Ishikawa (cell line): ENCODE results near the gene TMC6.

ENCODE experiments used
- CEBPB ChIP-seq: IDR thresholded peaks from 2 replicates; pipeline ENCODE4 v1.6.1; 2012
- CREB1 ChIP-seq: IDR thresholded peaks from 2 replicates; pipeline ENCODE4 v1.6.1; 2012; ENCODE audit warnings: low read depth
- EGR1 ChIP-seq: IDR thresholded peaks from 2 replicates; pipeline ENCODE4 v1.6.1; 2012
- EP300 ChIP-seq: IDR thresholded peaks from 2 replicates; pipeline ENCODE4 v1.6.1; 2012; ENCODE audit warnings: borderline replicate concordance
- FOXM1 ChIP-seq: IDR thresholded peaks from 2 replicates; pipeline ENCODE4 v1.6.1; 2012; ENCODE audit warnings: low read depth, borderline replicate concordance
- NFIC ChIP-seq: IDR thresholded peaks from 2 replicates; pipeline ENCODE4 v1.6.1; 2012
- RAD21 ChIP-seq: IDR thresholded peaks from 2 replicates; pipeline ENCODE4 v1.6.1; 2012; ENCODE audit warnings: low read depth
- TAF1 ChIP-seq: IDR thresholded peaks from 2 replicates; pipeline ENCODE4 v1.6.1; 2012; ENCODE audit warnings: low read depth, mild to moderate bottlenecking
- TCF12 ChIP-seq: IDR thresholded peaks from 2 replicates; pipeline ENCODE4 v1.6.1; 2012; ENCODE audit warnings: low read depth
- TEAD4 ChIP-seq: IDR thresholded peaks from 2 replicates; pipeline ENCODE4 v1.6.1; 2012
- YY1 ChIP-seq: IDR thresholded peaks from 2 replicates; pipeline ENCODE4 v1.6.1; 2012; ENCODE audit warnings: low read depth
- ZBTB7A ChIP-seq: IDR thresholded peaks from 2 replicates; pipeline ENCODE4 v1.6.1; 2012; ENCODE audit warnings: low read depth
- TF ChIP-seq, protein P1 (sequence below): IDR thresholded peaks from 2 replicates; pipeline ENCODE4 v1.6.1; 2012
- TF ChIP-seq, protein P2 (sequence below): IDR thresholded peaks from 2 replicates; pipeline ENCODE4 v1.6.1; 2012; ENCODE audit warnings: low read depth, mild to moderate bottlenecking
- TF ChIP-seq, protein P3 (sequence below): IDR thresholded peaks from 2 replicates; pipeline ENCODE4 v1.6.1; 2012

The TMC6 gene

DNA sequence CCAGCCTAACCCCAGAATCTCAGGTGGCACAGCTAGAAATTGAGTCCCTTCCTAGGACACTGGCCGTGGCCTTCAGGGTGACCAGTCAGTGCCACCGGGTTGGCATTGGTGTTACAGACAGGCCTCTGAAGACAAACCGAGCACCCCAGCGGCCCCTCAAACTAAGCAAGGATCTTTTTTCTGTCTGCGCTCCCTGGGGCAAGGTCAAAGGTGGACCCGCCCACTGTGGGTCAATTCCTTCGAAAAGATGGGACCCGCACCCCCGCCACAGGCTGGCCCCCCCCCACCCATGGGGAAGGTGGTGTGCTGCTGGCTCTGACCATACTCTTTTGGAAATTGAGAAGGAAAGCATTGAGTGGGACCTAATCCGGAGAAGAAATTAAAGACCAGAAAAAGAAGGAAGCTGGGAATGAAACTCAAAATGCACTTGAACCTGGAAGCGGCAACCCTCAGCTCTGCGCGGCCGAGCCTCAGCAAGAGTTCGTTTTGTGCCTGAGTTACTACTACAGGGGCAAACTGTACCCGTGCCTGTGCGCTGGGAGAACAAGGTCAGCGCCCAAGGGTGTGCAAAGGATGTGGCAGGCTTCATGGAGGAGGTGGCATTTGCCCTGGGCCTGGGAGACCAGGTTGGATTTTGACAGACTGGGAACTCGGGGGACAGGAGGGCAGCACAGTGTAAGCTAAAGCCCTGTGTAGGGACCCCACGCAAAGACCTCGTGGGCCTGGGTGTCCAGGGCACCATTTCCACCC lies 20.4 kb downstream of the TMC6 start:
- TF ChIP-seq EGR1 (no peak), TCF12 (no peak), EP300 (no peak), NFIC (no peak), ZBTB7A (no peak), RAD21 (no peak), CEBPB (no peak), TEAD4 (no peak), TAF1 (no peak), CREB1 (no peak), FOXM1 (no peak), YY1 (no peak)
- TF ChIP-seq, protein P1, sequence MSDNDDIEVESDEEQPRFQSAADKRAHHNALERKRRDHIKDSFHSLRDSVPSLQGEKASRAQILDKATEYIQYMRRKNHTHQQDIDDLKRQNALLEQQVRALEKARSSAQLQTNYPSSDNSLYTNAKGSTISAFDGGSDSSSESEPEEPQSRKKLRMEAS = no peak
- TF ChIP-seq, protein P2, sequence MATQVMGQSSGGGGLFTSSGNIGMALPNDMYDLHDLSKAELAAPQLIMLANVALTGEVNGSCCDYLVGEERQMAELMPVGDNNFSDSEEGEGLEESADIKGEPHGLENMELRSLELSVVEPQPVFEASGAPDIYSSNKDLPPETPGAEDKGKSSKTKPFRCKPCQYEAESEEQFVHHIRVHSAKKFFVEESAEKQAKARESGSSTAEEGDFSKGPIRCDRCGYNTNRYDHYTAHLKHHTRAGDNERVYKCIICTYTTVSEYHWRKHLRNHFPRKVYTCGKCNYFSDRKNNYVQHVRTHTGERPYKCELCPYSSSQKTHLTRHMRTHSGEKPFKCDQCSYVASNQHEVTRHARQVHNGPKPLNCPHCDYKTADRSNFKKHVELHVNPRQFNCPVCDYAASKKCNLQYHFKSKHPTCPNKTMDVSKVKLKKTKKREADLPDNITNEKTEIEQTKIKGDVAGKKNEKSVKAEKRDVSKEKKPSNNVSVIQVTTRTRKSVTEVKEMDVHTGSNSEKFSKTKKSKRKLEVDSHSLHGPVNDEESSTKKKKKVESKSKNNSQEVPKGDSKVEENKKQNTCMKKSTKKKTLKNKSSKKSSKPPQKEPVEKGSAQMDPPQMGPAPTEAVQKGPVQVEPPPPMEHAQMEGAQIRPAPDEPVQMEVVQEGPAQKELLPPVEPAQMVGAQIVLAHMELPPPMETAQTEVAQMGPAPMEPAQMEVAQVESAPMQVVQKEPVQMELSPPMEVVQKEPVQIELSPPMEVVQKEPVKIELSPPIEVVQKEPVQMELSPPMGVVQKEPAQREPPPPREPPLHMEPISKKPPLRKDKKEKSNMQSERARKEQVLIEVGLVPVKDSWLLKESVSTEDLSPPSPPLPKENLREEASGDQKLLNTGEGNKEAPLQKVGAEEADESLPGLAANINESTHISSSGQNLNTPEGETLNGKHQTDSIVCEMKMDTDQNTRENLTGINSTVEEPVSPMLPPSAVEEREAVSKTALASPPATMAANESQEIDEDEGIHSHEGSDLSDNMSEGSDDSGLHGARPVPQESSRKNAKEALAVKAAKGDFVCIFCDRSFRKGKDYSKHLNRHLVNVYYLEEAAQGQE = no peak
- TF ChIP-seq, protein P3, sequence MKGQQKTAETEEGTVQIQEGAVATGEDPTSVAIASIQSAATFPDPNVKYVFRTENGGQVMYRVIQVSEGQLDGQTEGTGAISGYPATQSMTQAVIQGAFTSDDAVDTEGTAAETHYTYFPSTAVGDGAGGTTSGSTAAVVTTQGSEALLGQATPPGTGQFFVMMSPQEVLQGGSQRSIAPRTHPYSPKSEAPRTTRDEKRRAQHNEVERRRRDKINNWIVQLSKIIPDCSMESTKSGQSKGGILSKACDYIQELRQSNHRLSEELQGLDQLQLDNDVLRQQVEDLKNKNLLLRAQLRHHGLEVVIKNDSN = no peak

DNA sequence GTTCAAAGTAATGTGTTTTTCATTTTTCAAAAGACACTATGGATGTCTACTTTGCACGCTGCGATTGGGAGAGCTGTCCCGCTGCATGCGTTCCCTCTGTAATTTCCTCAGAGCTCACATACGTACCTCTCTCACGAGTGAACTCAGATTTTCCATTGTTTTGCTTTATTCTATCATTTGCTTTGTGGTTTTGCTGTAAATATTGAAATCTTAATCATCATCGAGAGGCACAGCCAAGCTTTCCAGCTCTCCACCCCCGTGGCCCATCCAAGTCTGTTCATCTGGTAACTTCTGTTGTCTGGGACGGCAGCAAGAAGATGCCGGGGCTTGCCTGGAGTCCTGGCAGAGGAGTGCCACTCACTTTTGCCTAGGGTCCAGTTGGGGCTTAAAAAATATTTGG lies 21.1 kb downstream of the TMC6 start:
- TF ChIP-seq, protein P3 = no peak
- TF ChIP-seq EP300 = no peak
- no peak for TF ChIP-seq CEBPB
- no peak for TF ChIP-seq ZBTB7A
- no peak for TF ChIP-seq NFIC
- TF ChIP-seq TCF12 = no peak
- TF ChIP-seq FOXM1 = no peak
- no peak for TF ChIP-seq TAF1
- no peak for TF ChIP-seq RAD21
- TF ChIP-seq, protein P2 = no peak
- no peak for TF ChIP-seq CREB1
- no peak for TF ChIP-seq EGR1
- no peak for TF ChIP-seq TEAD4
- TF ChIP-seq YY1 = no peak
- TF ChIP-seq, protein P1 = no peak

DNA sequence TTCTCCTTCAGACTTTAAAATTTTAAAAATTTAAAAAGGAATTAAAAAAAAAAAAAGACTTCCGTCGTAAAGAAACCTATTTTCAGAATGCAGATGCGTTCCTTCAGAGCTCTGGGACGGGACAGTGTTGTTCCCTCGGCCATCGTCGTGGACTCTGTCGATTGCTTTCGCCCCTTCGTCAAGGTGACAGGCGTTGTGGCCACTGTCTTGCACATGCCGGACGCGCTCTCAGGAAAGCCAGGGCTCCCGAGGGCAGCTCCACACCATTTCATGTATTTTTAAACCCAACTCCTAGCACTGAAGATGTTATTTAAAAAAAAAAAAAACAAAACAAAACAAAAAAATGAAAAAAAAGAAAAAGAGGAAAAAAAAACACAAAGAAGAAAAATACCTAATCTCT lies 22.3 kb downstream of the TMC6 start:
- TF ChIP-seq, protein P3 = no peak

DNA sequence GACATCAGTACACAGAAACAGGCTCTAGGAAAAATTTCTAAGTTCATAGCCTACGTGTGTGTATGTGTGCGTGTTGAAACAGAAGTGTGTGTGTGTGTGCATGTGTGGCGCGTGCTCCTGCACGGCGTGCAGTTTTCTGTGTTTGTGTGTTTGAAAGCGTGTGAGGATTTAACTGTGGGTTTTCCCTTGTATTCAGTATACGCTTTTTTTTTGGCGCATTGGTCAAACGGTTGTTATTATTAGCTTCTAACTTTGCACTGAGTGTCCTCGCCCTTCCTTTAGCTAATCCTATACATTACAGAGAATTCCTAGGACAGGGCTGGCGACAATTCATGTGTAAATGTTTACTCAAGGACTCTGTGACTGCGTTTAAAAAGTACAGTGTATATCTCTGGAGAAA lies 23.0 kb downstream of the TMC6 start:
- no peak for TF ChIP-seq EGR1
- TF ChIP-seq, protein P2 = no peak
- TF ChIP-seq NFIC = no peak
- no peak for TF ChIP-seq YY1
- TF ChIP-seq ZBTB7A = no peak
- TF ChIP-seq, protein P1 = no peak
- TF ChIP-seq CEBPB = no peak
- no peak for TF ChIP-seq TAF1
- TF ChIP-seq TCF12 = no peak
